Activated CD8-positive, alpha-beta memory T cell treated with anti-CD3 and anti-CD28 coated beads for 4 hours (primary cell): ENCODE measurements around the gene INS.

ENCODE experiments used
- DNase-seq, 2 donors: peaks; one replicate each; pipeline ENCODE4 v3.0.0-alpha.2; 2020; ENCODE audit warnings: low read depth in 2 of 2

Gene INS

GRCh38 chr11:2143799-2144543 is 17.0 kb downstream of the INS start:
- DNase-seq = no peak

GRCh38 chr11:2143477-2143798 is 17.6 kb downstream of the INS start:
- no peak for DNase-seq

- no peak for DNase-seq
These were observed 18.2 kb downstream of the INS start for GRCh38 chr11:2142762-2143202.

- DNase-seq = no peak
These were observed 18.7 kb downstream of the INS start for GRCh38 chr11:2142300-2142759.

GRCh38 chr11:2140411-2141400 is 20.3 kb downstream of the INS start:
- DNase-seq = no peak

GRCh38 chr11:2139621-2140337 is 21.2 kb downstream of the INS start:
- no peak for DNase-seq

- DNase-seq = no peak
These were observed 21.9 kb downstream of the INS start, which contains the start of gene IGF2 for GRCh38 chr11:2139123-2139521. Gene IGF2 (minus strand): TSS chr11:2139389. CDS start chr11:2135523, 3,866 bp downstream.

- DNase-seq = no peak
These were observed 22.4 kb downstream of the INS start for GRCh38 chr11:2138431-2139122.

- no peak for DNase-seq
These were observed 23.0 kb downstream of the INS start for GRCh38 chr11:2138068-2138430.

GRCh38 chr11:2137202-2138067 is 23.6 kb downstream of the INS start:
- no peak for DNase-seq

GRCh38 chr11:2136952-2137201 is 24.1 kb downstream of the INS start:
- DNase-seq = no peak

- DNase-seq = no peak
These were observed 24.6 kb downstream of the INS start for GRCh38 chr11:2136209-2136951.

- DNase-seq = no peak
These were observed 25.3 kb downstream of the INS start for GRCh38 chr11:2135648-2136201.

GRCh38 chr11:2135018-2135569 is 25.9 kb downstream of the INS start:
- DNase-seq = no peak

- DNase-seq = no peak
These were observed 26.7 kb downstream of the INS start for GRCh38 chr11:2134022-2135010.

GRCh38 chr11:2133241-2134021 is 27.6 kb downstream of the INS start:
- DNase-seq = no peak

GRCh38 chr11:2132874-2133240 is 28.2 kb downstream of the INS start:
- no peak for DNase-seq
